Keratinocyte (primary cell): Measurements from ENCODE around the gene PARD3B. TPM values are rescaled to one million over a fixed set of nuclear protein-coding genes. Genes with fewer than 3 reads are reported as not detected.

ENCODE experiments used
- DNase-seq: peaks from one replicate; pipeline ENCODE4 v3.0.0-alpha.2; 2011; ENCODE audit warnings: low read depth, missing footprints, low spot score
- FAIRE-seq: peaks from 2 replicates; lab custom pipeline; 2011; peaks lifted over from hg19 to GRCh38; lab: Jason Lieb, UNC
- H2AFZ ChIP-seq: 2 replicates; pipeline ENCODE4 v1.6.0; 2012; ENCODE audit warnings: low read length, control low read depth, inconsistent platforms; ENCODE audit not compliant: control insufficient read depth
- H3K27ac ChIP-seq: 2 replicates; pipeline ENCODE4 v1.5.1; 2011; ENCODE audit warnings: low read length; ENCODE audit not compliant: control insufficient read depth, insufficient read depth
- H3K27me3 ChIP-seq: 3 replicates; pipeline ENCODE4 v1.6.0; 2011; ENCODE audit warnings: low read length; ENCODE audit not compliant: control insufficient read depth, insufficient read depth; ENCODE audit errors: extremely low read depth
- H3K36me3 ChIP-seq, 2 experiments: 2 replicates in 1 of 2; 3 replicates in 1 of 2; pipeline ENCODE4 v1.5.1; 2011; ENCODE audit warnings: low read length in 2 of 2, mild to moderate bottlenecking in 1 of 2; ENCODE audit not compliant: control insufficient read depth in 2 of 2, insufficient read depth in 2 of 2; ENCODE audit errors: extremely low read depth in 1 of 2
- H3K4me1 ChIP-seq: 3 replicates; pipeline ENCODE4 v1.5.1; 2011; ENCODE audit warnings: low read length; ENCODE audit not compliant: control insufficient read depth, insufficient read depth; ENCODE audit errors: extremely low read depth
- H3K4me2 ChIP-seq: 3 replicates; pipeline ENCODE4 v1.6.0; 2011; ENCODE audit warnings: low read depth, low read length; ENCODE audit not compliant: control insufficient read depth, insufficient read depth; ENCODE audit errors: extremely low read depth
- H3K4me3 ChIP-seq, 3 experiments: fragments of 200-600 bp in 1 of 3; sonication (generic) in 1 of 3; 2 replicates in 2 of 3; 3 replicates in 1 of 3; pipeline ENCODE4 v1.5.1; 2011 to 2016; ENCODE audit warnings: low read length in 3 of 3, mild to moderate bottlenecking in 3 of 3, control low read depth in 2 of 3, inconsistent platforms in 1 of 3, low read depth in 1 of 3, mixed read lengths in 1 of 3, mixed run types in 1 of 3, moderate library complexity in 1 of 3; ENCODE audit not compliant: control insufficient read depth in 2 of 3, insufficient read depth in 2 of 3; ENCODE audit errors: extremely low read depth in 1 of 3
- H3K79me2 ChIP-seq: 2 replicates; pipeline ENCODE4 v1.6.0; 2012; ENCODE audit warnings: low read length; ENCODE audit not compliant: control insufficient read depth, insufficient read depth
- H3K9ac ChIP-seq: 3 replicates; pipeline ENCODE4 v1.6.0; 2011; ENCODE audit warnings: low read length; ENCODE audit not compliant: control insufficient read depth, insufficient read depth; ENCODE audit errors: extremely low read depth
- H3K9me1 ChIP-seq: 3 replicates; pipeline ENCODE4 v1.6.0; 2011; ENCODE audit warnings: low read length; ENCODE audit not compliant: control insufficient read depth, insufficient read depth; ENCODE audit errors: extremely low read depth
- H3K9me3 ChIP-seq: 2 replicates; pipeline ENCODE4 v1.5.1; 2012; ENCODE audit warnings: low read depth, low read length; ENCODE audit not compliant: control insufficient read depth
- H4K20me1 ChIP-seq: 3 replicates; pipeline ENCODE4 v1.6.0; 2011; ENCODE audit warnings: low read length; ENCODE audit not compliant: control insufficient read depth, insufficient read depth; ENCODE audit errors: extremely low read depth
- EZH2 ChIP-seq: IDR thresholded peaks from one replicate; pipeline ENCODE4 v1.6.1; 2012; ENCODE audit warnings: inconsistent platforms, mild to moderate bottlenecking, low read length, moderate library complexity
- dilution Hi-C: fragments of 300-500 bp; cut with MboI; formaldehyde crosslinking; loops from one replicate; pipeline ENCODE4 v1.7.0; 2020; ENCODE audit warnings: low sequenced_read_pairs; ENCODE audit not compliant: extremely low pct_ligation_motif_present
- polyA plus RNA-seq, 5 experiments: library from polyadenylated mRNA; depleted of rRNA in 3 of 5; stranded (reverse) in 3 of 5; stranded (forward) in 1 of 5; unstranded in 1 of 5; fragments of >200 nt; gene quantifications; 1 replicate in 1 of 5; 2 replicates in 3 of 5; 3 replicates in 1 of 5; pipeline versions ENCODE4 v1.2.1 to v1.2.3, GENCODE V29; 2011 to 2012; ENCODE audit warnings: missing spikeins in 2 of 5, low read depth in 1 of 5, low replicate concordance in 1 of 5
- TF ChIP-seq, protein P1 (sequence below), 3 experiments: IDR thresholded peaks in 1 of 3; conservative IDR thresholded peaks in 1 of 3; optimal IDR thresholded peaks in 1 of 3; 2 replicates in 2 of 3; 3 replicates in 1 of 3; pipeline versions ENCODE3 to v1.5.1; 2011; ENCODE audit warnings: low read length in 3 of 3, mild to moderate bottlenecking in 3 of 3, moderate library complexity in 2 of 3, control low read depth in 1 of 3, inconsistent platforms in 1 of 3; ENCODE audit not compliant: insufficient read depth in 2 of 3; ENCODE audit errors: extremely low read depth in 1 of 3

Gene PARD3B
- polyA plus RNA-seq, 1 donor (not counting 4 experiments of a cell fraction or from before 2014, with no cell fraction given): 1.2 TPM

GRCh38 chr2:204982303-204982702 lies 437.0 kb downstream of the PARD3B start:
- DNase-seq: no peak
- no peak overlapping the region for H2AFZ ChIP-seq
- TF ChIP-seq EZH2: no peak
- TF ChIP-seq, protein P1, sequence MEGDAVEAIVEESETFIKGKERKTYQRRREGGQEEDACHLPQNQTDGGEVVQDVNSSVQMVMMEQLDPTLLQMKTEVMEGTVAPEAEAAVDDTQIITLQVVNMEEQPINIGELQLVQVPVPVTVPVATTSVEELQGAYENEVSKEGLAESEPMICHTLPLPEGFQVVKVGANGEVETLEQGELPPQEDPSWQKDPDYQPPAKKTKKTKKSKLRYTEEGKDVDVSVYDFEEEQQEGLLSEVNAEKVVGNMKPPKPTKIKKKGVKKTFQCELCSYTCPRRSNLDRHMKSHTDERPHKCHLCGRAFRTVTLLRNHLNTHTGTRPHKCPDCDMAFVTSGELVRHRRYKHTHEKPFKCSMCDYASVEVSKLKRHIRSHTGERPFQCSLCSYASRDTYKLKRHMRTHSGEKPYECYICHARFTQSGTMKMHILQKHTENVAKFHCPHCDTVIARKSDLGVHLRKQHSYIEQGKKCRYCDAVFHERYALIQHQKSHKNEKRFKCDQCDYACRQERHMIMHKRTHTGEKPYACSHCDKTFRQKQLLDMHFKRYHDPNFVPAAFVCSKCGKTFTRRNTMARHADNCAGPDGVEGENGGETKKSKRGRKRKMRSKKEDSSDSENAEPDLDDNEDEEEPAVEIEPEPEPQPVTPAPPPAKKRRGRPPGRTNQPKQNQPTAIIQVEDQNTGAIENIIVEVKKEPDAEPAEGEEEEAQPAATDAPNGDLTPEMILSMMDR (optimal IDR thresholded peaks at IDR 0.05 in 1 of 3, IDR thresholded peaks at IDR 0.05 in 1 of 3, conservative IDR thresholded peaks at IDR 0.05 in 1 of 3; ENCODE audit: extremely low read depth in 1 of 3, insufficient read depth in 2 of 3, low read length in 3 of 3): no peak

DNA sequence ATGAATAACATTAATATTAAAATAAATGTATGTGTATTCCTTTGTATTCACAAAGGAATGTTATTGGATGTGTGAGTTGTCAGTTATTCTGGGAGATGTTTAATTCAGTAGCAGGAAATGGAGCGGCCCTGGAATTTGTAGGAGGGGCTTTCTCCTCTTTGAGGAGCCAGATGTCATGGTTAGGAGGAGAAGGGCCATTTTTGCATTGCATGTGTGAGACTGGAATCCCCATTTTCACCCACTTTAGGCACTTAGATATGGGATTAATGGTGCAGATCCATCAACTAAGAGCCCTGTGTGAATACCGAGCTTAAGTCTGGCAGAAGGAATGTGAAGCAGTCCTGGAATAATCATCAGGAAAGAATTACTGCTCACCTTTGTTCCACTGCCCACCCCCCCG lies 439.2 kb downstream of the PARD3B start:
- Histone ChIP-seq H3K27ac (no peak overlapping the region), H3K9me3 (no peaks in the 10 kb centered on the region), H3K9ac (no peak overlapping the region), H3K4me3 (no peak overlapping the region), H3K4me2 (no peak overlapping the region), H2AFZ (no peak overlapping the region), H3K79me2 (no peaks in the 10 kb centered on the region), H3K27me3 (no peaks in the 10 kb centered on the region), H3K4me1 (no peaks in the 10 kb centered on the region), H3K9me1 (no peaks in the 10 kb centered on the region), H3K36me3 (no peaks in the 10 kb centered on the region), H4K20me1 (no peaks in the 10 kb centered on the region)
- DNase-seq: no peak
- TF ChIP-seq, protein P1 (optimal IDR thresholded peaks at IDR 0.05 in 1 of 3, IDR thresholded peaks at IDR 0.05 in 1 of 3, conservative IDR thresholded peaks at IDR 0.05 in 1 of 3; ENCODE audit: extremely low read depth in 1 of 3, insufficient read depth in 2 of 3, low read length in 3 of 3): no peak
- no peak for TF ChIP-seq EZH2
- no peak for FAIRE-seq
- dilution Hi-C loops: no loop called here

More at GRCh38 chr2:204982303-204982702, 437.0 kb downstream of the PARD3B start:
- Histone ChIP-seq H3K27ac (no peak overlapping the region), H3K9me1 (no peaks in the 10 kb centered on the region), H3K4me2 (no peak overlapping the region), H3K4me3 (no peak overlapping the region), H3K9ac (no peak overlapping the region), H3K27me3 (no peaks in the 10 kb centered on the region), H3K4me1 (no peaks in the 10 kb centered on the region), H3K79me2 (no peaks in the 10 kb centered on the region), H4K20me1 (no peaks in the 10 kb centered on the region), H3K36me3 (no peaks in the 10 kb centered on the region), H3K9me3 (no peaks in the 10 kb centered on the region)
- dilution Hi-C loops: no loop called here
- no peak for FAIRE-seq
